ENCODE results near the gene CHSY3. TPM values are rescaled to one million over a fixed set of nuclear protein-coding genes. Genes with fewer than 3 reads are reported as not detected.

CHSY3 gene
- total RNA-seq, 6 experiments from 2014 or later = 1.2 to 4.6 (median 1.4) TPM

- H3K9me3 ChIP-seq = no peaks in the 10 kb centered on the region
- H3K27me3 ChIP-seq = no peaks in the 10 kb centered on the region
- intact Hi-C loops (cut with DNase I) = no loop called here
- ATAC-seq = no peak
- H3K27ac ChIP-seq = no peak overlapping the region
- H3K4me1 ChIP-seq = no peaks in the 10 kb centered on the region
- WGBS (ENCODE audit: insufficient coverage, low coverage, low lambda C conversion rate, missing lambda C conversion rate) = 77% methylated on average over 3 of the region's 4 CpGs
- no peak overlapping the region for H3K4me3 ChIP-seq
- TF ChIP-seq POLR2A (IDR thresholded peaks at IDR 0.05) (no peak), CTCF (IDR thresholded peaks at IDR 0.05) (no peak)
- DNase-seq = no peak
- H3K36me3 ChIP-seq = no peaks in the 10 kb centered on the region
Measured at GRCh38 chr5:130000460-130000859, 96.2 kb downstream of the CHSY3 start.

- Histone ChIP-seq H3K9me3 (no peaks in the 10 kb centered on the region), H3K27ac (no peak overlapping the region), H3K4me1 (no peaks in the 10 kb centered on the region), H3K27me3 (no peaks in the 10 kb centered on the region), H3K4me3 (no peak overlapping the region), H3K36me3 (no peaks in the 10 kb centered on the region)
- no peak for TF ChIP-seq POLR2A (IDR thresholded peaks at IDR 0.05)
- TF ChIP-seq CTCF (IDR thresholded peaks at IDR 0.05) = no peak
- ATAC-seq = no peak
- DNase-seq = no peak
- 70% methylated on average over 2 of the region's 3 CpGs for WGBS (ENCODE audit: insufficient coverage, low coverage, low lambda C conversion rate, missing lambda C conversion rate)
- intact Hi-C loops (cut with DNase I) = no loop called here
Measured at GRCh38 chr5:130002183-130002582, 97.9 kb downstream of the CHSY3 start.

- no peak for TF ChIP-seq CTCF (IDR thresholded peaks at IDR 0.05)
- no peak for TF ChIP-seq POLR2A (IDR thresholded peaks at IDR 0.05)
- H3K27me3 ChIP-seq = no peaks in the 10 kb centered on the region
- H3K9me3 ChIP-seq = no peaks in the 10 kb centered on the region
- intact Hi-C loops (cut with DNase I) = no loop called here
- ATAC-seq = no peak
- no peak overlapping the region for H3K4me3 ChIP-seq
- 67% methylated on average over 3 of the region's 3 CpGs for WGBS (ENCODE audit: insufficient coverage, low coverage, low lambda C conversion rate, missing lambda C conversion rate)
- H3K36me3 ChIP-seq = no peaks in the 10 kb centered on the region
- H3K4me1 ChIP-seq = no peaks in the 10 kb centered on the region
- H3K27ac ChIP-seq = no peak overlapping the region
- no peak for DNase-seq
Measured at GRCh38 chr5:130002876-130003275, 98.6 kb downstream of the CHSY3 start.

GRCh38 chr5:130011986-130012385 lies 107.7 kb downstream of the CHSY3 start:
- DNase-seq (no peak), ATAC-seq (peak in 3 of 4 donors; percentile 38 to 81 (median 60))
- Histone ChIP-seq H3K9me3 (no peaks in the 10 kb centered on the region), H3K4me1 (peaks cover 0 to 8% (median 0%) of the 10 kb centered on the region in 4 donors), H3K36me3 (no peaks in the 10 kb centered on the region), H3K27me3 (no peaks in the 10 kb centered on the region), H3K4me3 (no peak overlapping the region), H3K27ac (no peak overlapping the region)
- intact Hi-C loops (cut with DNase I) = no loop called here
- TF ChIP-seq POLR2A (IDR thresholded peaks at IDR 0.05) (no peak), CTCF (IDR thresholded peaks at IDR 0.05) (no peak)
- WGBS (ENCODE audit: insufficient coverage, low coverage, low lambda C conversion rate, missing lambda C conversion rate) = 55% methylated on average over 3 of the region's 3 CpGs

GRCh38 chr5:130017173-130017572 lies 112.9 kb downstream of the CHSY3 start:
- intact Hi-C loops (cut with DNase I) = no loop called here
- H3K27ac ChIP-seq = no peak overlapping the region
- no peak for ATAC-seq
- no peaks in the 10 kb centered on the region for H3K36me3 ChIP-seq
- no peaks in the 10 kb centered on the region for H3K9me3 ChIP-seq
- H3K27me3 ChIP-seq = no peaks in the 10 kb centered on the region
- 25% methylated on average over 4 of the region's 4 CpGs for WGBS (ENCODE audit: insufficient coverage, low coverage, low lambda C conversion rate, missing lambda C conversion rate)
- H3K4me3 ChIP-seq = no peak overlapping the region
- TF ChIP-seq POLR2A (IDR thresholded peaks at IDR 0.05) = no peak
- no peak for TF ChIP-seq CTCF (IDR thresholded peaks at IDR 0.05)
- DNase-seq = no peak
- H3K4me1 ChIP-seq = peaks cover 0 to under 1% (median 0%) of the 10 kb centered on the region in 4 donors
